NCI-H146 treated with DMSO at 0.1 percent for 48 hours (cell line): ENCODE data around the gene RAB33A.

Source experiments
- DNase-seq: peaks from one replicate; lab custom pipeline; 2025; ENCODE audit not compliant: unreplicated experiment; lab: John Stamatoyannopoulos, UW

The RAB33A gene

GRCh38 chrX:130172127-130172845 lies 524 bp downstream of the RAB33A start:
- no peak for DNase-seq

GRCh38 chrX:130173190-130173895 lies 1.6 kb downstream of the RAB33A start:
- DNase-seq: no peak

GRCh38 chrX:130174045-130174704 lies 2.4 kb downstream of the RAB33A start:
- DNase-seq: no peak

GRCh38 chrX:130174937-130175336 lies 3.2 kb downstream of the RAB33A start:
- no peak for DNase-seq

GRCh38 chrX:130176354-130176776 lies 4.6 kb downstream of the RAB33A start:
- no peak for DNase-seq

GRCh38 chrX:130176942-130177341 lies 5.2 kb downstream of the RAB33A start:
- no peak for DNase-seq

GRCh38 chrX:130179170-130179569 lies 7.4 kb downstream of the RAB33A start:
- DNase-seq: no peak

GRCh38 chrX:130179579-130180215 lies 7.9 kb downstream of the RAB33A start:
- no peak for DNase-seq

GRCh38 chrX:130184168-130184567 lies 12.4 kb downstream of the RAB33A start:
- no peak for DNase-seq

GRCh38 chrX:130184857-130185256 lies 13.1 kb downstream of the RAB33A start:
- no peak for DNase-seq

GRCh38 chrX:130186651-130187050 lies 14.9 kb downstream of the RAB33A start:
- DNase-seq: no peak

- DNase-seq: no peak
These were observed 19.0 kb downstream of the RAB33A start for GRCh38 chrX:130190801-130191200.

GRCh38 chrX:130196466-130196865 lies 24.7 kb downstream of the RAB33A start:
- DNase-seq: no peak

GRCh38 chrX:130197464-130197863 lies 25.7 kb downstream of the RAB33A start:
- DNase-seq: no peak

GRCh38 chrX:130204647-130205046 lies 32.9 kb downstream of the RAB33A start:
- no peak for DNase-seq

- DNase-seq: no peak
These were observed 39.8 kb downstream of the RAB33A start for GRCh38 chrX:130211415-130212186.

GRCh38 chrX:130212371-130212770 lies 40.6 kb downstream of the RAB33A start:
- no peak for DNase-seq

- DNase-seq: no peak
These were observed 41.6 kb downstream of the RAB33A start for GRCh38 chrX:130213376-130213775.

GRCh38 chrX:130216320-130216719 lies 44.6 kb downstream of the RAB33A start:
- no peak for DNase-seq

GRCh38 chrX:130224810-130225209 lies 53.0 kb downstream of the RAB33A start:
- no peak for DNase-seq

GRCh38 chrX:130228871-130229270 lies 57.1 kb downstream of the RAB33A start:
- no peak for DNase-seq
